ENCODE data around the gene LCE1D. TPM values are rescaled to one million over a fixed set of nuclear protein-coding genes. Genes with fewer than 3 reads are reported as not detected.

The LCE1D gene
- total RNA-seq, 1 donor from 2014 or later, result not detected

DNA sequence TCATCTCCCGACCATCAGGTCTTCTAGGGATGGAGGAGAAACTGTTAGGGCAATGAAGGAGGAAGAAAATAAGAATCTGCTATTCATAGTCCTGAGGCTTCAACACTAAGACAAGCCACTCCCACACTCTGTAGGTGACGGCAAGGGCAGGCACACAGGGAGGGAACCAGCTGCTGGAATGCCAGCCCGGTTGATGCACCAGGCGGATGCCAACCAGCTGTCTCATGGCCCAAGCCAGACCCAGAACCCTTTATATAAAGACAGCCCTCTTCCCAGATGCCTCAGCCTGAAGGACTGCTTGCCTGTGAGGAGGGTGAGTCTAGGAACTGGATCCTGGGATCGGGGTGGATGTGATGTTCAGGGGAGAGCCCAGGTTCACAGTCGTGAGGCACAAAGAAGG is 38.8 kb upstream of the LCE1D start, which contains the start of gene KPRP:
KPRP (plus strand) TSS at position 279 of the 400 bp plus-strand sequence. CDS start 1,564 bp downstream, outside the sequence.
- H3K27me3 Mint-ChIP-seq, result no peaks in the 10 kb centered on the region
- no peak for TF ChIP-seq CTCF (IDR thresholded peaks at IDR 0.05; ENCODE audit: unreplicated experiment)

GRCh38 chr1:152758636-152759035 is 37.9 kb upstream of the LCE1D start:
- H3K4me1 Mint-ChIP-seq (ENCODE audit: low read depth), result no peaks in the 10 kb centered on the region
- H3K36me3 Mint-ChIP-seq (ENCODE audit: insufficient read depth), result peaks cover 4% of the 10 kb centered on the region
- no peak for TF ChIP-seq CTCF (IDR thresholded peaks at IDR 0.05; ENCODE audit: unreplicated experiment)
- DNase-seq (ENCODE audit: low spot score, unreplicated experiment), result no peak
- H3K4me3 Mint-ChIP-seq (ENCODE audit: low read depth), result no peak overlapping the region
- H3K27me3 Mint-ChIP-seq, result no peaks in the 10 kb centered on the region
- no peak overlapping the region for H3K27ac Mint-ChIP-seq
- peaks cover 66% of the 10 kb centered on the region for H3K9me3 Mint-ChIP-seq (ENCODE audit: low read depth)

More for the DNA sequence above, 38.8 kb upstream of the LCE1D start, which contains the start of gene KPRP:
- Mint-ChIP-seq H3K4me1 (ENCODE audit: low read depth) (no peaks in the 10 kb centered on the region), H3K9me3 (ENCODE audit: low read depth) (peaks cover 73% of the 10 kb centered on the region), H3K27ac (no peak within 1 kb of the TSS), H3K4me3 (ENCODE audit: low read depth) (no peak within 1 kb of the TSS), H3K36me3 (ENCODE audit: insufficient read depth) (peaks cover 4% of the 10 kb centered on the region)
- DNase-seq (ENCODE audit: low spot score, unreplicated experiment), result no peak

DNA sequence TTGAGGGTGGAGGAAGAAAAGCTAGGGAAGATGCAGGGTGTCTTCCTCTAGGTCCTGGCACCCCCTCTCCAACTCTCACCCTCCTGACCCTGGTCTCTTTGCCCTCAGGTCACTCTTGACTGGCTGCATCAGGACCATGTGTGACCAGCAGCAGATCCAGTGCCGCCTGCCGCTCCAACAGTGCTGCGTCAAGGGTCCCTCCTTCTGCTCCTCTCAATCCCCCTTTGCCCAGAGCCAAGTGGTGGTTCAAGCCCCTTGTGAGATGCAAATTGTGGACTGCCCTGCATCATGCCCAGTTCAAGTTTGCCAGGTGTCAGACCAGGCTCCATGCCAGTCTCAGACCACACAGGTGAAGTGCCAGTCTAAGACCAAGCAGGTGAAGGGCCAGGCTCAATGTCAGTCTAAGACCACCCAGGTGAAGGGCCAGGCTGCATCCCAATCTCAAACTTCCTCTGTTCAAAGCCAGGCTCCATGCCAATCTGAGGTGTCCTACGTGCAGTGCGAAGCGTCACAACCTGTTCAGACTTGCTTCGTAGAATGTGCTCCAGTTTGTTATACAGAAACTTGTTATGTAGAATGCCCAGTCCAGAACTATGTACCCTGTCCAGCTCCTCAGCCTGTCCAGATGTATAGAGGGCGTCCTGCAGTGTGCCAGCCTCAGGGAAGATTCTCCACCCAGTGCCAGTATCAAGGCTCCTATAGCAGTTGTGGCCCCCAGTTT is 36.9 kb upstream of the LCE1D start:
- no peak overlapping the region for H3K4me3 Mint-ChIP-seq (ENCODE audit: low read depth)
- H3K27ac Mint-ChIP-seq, result no peak overlapping the region
- no peaks in the 10 kb centered on the region for H3K4me1 Mint-ChIP-seq (ENCODE audit: low read depth)
- DNase-seq (ENCODE audit: low spot score, unreplicated experiment), result no peak
- H3K9me3 Mint-ChIP-seq (ENCODE audit: low read depth), result peaks cover 60% of the 10 kb centered on the region
- no peak for TF ChIP-seq CTCF (IDR thresholded peaks at IDR 0.05; ENCODE audit: unreplicated experiment)
- no peaks in the 10 kb centered on the region for H3K27me3 Mint-ChIP-seq
- H3K36me3 Mint-ChIP-seq (ENCODE audit: insufficient read depth), result peaks cover 4% of the 10 kb centered on the region

DNA sequence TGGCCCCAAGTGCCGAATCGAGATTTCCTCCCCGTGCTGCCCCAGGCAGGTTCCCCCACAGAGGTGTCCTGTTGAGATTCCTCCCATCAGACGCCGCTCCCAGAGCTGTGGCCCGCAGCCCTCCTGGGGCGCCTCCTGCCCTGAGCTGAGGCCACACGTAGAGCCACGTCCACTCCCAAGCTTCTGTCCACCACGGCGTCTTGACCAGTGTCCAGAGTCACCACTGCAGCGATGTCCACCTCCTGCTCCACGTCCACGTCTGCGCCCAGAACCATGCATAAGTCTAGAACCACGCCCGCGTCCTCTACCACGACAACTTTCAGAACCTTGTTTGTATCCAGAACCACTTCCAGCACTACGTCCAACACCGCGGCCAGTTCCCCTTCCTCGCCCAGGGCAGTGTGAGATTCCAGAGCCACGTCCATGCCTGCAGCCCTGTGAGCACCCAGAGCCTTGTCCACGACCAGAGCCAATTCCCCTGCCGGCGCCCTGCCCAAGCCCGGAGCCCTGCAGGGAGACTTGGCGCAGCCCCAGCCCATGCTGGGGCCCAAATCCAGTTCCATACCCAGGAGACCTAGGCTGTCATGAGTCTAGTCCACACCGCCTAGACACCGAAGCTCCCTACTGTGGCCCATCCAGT is 35.9 kb upstream of the LCE1D start:
- TF ChIP-seq CTCF (IDR thresholded peaks at IDR 0.05; ENCODE audit: unreplicated experiment), result no peak
- H3K9me3 Mint-ChIP-seq (ENCODE audit: low read depth), result peaks cover 56% of the 10 kb centered on the region
- H3K4me3 Mint-ChIP-seq (ENCODE audit: low read depth), result no peak overlapping the region
- no peaks in the 10 kb centered on the region for H3K4me1 Mint-ChIP-seq (ENCODE audit: low read depth)
- DNase-seq (ENCODE audit: low spot score, unreplicated experiment), result no peak
- H3K36me3 Mint-ChIP-seq (ENCODE audit: insufficient read depth), result peaks cover 4% of the 10 kb centered on the region
- no peak overlapping the region for H3K27ac Mint-ChIP-seq
- H3K27me3 Mint-ChIP-seq, result no peaks in the 10 kb centered on the region

DNA sequence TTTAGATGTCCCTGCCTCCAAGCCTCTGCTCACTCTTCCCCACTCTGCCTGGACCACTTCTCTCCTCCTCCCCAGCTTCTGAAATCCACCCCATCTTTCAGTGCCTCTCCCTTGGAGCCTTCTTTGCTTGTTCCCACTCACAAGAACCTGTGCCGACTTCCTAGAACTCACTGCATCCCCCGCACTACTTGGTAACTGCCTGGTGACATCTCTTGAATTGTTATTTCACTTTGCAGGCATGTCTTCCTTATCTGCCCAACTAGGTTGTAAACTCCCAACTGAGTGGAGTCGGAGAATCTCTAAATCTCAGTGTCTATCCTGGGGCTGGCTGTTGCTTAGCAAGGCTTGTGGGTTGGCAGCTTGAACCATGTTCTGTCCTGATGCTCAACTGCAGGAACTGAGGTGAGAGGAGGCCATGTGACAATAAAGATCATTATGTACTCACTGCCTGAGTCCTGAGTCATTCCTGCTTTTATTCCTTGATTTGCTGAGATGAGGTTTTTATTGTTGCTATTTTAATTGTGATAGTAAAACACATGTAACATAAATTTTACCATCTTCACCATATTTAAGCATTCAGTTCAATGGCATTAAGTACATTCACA is 34.8 kb upstream of the LCE1D start:
- no peak for TF ChIP-seq CTCF (IDR thresholded peaks at IDR 0.05; ENCODE audit: unreplicated experiment)
- DNase-seq (ENCODE audit: low spot score, unreplicated experiment), result no peak
- Mint-ChIP-seq H3K9me3 (ENCODE audit: low read depth) (peaks cover 60% of the 10 kb centered on the region), H3K4me3 (ENCODE audit: low read depth) (no peak overlapping the region), H3K4me1 (ENCODE audit: low read depth) (no peaks in the 10 kb centered on the region), H3K36me3 (ENCODE audit: insufficient read depth) (peaks cover 4% of the 10 kb centered on the region), H3K27me3 (no peaks in the 10 kb centered on the region), H3K27ac (no peak overlapping the region)

Data from progenitor cell of endocrine pancreas (in vitro differentiated cells).